Myocyte (in vitro differentiated cells): ENCODE measurements around the gene DNAJC5. TPM values are rescaled to one million over a fixed set of nuclear protein-coding genes. Genes with fewer than 3 reads are reported as not detected.

Experiments used
- DNase-seq: peaks from one replicate; pipeline ENCODE4 v3.0.0-alpha.2; 2012; ENCODE audit warnings: low read depth
- microRNA counts: library from miRNA; unstranded; fragments of <30 nt; microRNA quantifications from one replicate; lab custom pipeline; 2016
- microRNA-seq: library from miRNA; unstranded; fragments of <30 nt; microRNA quantifications from one replicate; pipeline ENCODE4, GENCODE V29; 2016
- total RNA-seq: library from RNA; depleted of rRNA; stranded (reverse); fragments of >200 nt; gene quantifications from 2 replicates; pipeline ENCODE4 v1.2.3, GENCODE V29; 2014

DNAJC5 gene
- total RNA-seq, 1 donor from 2014 or later: 49.3 TPM

DNA sequence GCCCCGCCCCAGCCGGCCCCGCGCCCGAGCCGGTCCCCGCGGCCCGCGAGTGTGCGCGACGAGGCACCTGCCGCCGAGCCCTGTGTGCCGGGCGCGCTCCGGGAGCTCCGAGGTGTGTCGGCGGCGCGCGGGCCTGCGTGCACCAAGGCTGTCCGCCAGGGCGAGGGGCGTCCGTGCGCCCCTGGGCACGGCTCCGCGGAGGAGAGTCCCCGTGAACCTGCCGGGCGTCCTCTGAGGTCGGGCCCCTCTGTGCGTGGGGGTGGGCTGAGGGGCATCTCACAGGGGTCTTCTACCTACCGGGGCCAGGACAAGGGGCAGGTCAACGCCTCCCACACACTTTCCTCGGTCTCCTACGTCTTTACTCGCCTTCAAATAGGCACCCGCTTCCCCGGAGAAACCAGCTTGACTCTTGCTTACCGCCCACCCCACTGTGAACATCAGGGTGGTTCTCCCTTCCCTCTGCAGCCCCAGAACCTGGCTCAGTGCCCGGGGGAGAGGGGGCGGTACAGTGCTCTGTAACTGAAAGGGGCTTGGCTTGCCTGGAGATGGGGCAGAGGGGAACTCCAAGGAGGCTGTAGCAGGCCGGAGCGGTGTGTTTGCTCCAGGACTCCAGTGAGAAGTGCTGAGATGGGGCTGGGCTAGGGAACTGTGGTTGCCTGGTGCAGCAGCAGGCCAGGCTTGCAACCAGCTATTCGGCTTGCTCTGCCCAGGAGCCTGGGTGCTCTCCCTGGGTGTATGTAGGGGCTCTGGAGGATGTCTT, 84.8 kb downstream of the DNAJC5 start, which contains the start of gene SAMD10:
SAMD10 (minus strand) TSS at position 86 of the 760 bp plus-strand sequence. CDS start 175 bp downstream, outside the sequence.
- no peak for DNase-seq

DNA sequence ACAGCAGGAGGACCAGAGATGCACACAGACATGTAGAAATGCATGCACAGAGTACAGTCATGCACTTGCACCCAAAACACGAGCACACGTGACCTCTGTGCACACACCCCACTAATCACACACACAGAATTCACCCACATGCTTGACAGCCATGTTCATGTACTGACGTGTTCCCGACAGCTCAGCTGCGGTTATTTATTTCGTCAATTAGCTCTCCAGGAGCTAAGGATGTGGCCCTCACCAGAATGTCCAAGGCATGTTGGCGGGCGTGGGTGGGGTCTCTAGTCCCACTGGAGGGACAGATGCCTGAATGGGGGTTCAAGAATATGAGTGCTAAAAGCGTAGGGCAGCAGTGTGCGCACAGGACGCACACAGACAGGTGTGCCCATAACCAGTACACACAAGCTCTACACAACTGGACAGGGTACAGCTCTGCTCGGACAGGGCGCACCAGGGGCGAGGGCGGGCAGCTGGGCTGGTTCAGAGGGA, 85.4 kb downstream of the DNAJC5 start:
- DNase-seq: no peak

DNA sequence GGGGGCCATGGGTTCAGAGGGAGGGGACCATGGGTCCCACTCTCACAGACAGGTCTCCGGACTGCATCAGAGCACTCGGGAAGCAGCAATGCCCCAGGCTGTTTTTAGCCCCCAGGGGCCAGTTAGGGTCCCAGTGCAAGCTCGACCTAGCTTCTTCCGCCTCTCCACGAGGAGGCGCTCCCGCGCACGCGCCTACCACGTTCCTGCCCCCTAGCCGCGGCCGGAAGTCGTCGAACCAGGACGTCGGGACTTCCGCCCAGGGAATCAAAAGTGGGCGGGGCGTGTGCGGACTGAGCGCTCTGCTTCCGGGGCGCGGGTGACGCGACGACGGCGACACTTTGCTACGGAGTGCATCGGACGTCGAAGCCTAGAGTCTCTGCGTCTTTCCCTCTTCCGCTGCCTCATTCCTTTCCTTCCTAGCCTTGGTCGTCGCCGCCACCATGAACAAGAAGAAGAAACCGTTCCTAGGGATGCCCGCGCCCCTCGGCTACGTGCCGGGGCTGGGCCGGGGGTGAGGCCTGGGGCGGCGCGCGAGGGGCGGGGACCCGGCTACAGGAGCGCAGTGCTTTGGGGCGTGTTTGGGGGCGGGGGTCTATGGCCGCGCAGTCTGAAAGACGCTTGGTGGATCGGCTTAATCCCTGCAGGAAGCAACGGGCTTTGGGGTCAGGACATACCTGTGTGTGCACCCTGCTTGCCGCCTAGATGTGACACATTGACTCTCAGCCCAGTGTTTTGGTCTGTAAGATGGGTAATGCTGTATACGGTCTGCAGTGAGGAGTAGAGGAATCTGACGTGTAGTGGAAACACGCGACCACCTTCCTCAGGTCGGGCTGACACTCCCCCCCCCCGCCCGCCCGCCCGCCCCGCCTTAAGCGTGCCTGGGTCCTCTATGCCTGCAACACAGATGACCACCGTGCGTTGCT, 86.1 kb downstream of the DNAJC5 start, which contains the start of gene PRPF6:
PRPF6 (plus strand) TSS at position 327 of the 923 bp plus-strand sequence; CDS start at position 441, 114 bp downstream.
- peak; percentile 97 for DNase-seq

DNA sequence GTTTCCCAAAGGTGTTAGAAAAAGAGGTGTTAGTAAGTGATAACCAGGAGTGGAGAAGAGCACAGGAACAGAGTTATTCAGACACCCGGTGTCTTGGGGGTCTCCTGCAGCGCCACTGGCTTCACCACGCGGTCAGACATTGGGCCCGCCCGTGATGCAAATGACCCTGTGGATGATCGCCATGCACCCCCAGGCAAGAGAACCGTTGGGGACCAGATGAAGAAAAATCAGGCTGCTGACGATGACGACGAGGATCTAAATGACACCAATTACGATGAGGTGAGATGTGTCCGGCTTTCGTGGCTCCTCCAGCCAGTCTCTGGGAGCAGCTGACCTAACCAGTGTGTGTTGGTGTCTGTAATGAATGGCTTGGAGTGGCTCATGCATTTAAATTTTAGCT, 88.0 kb downstream of the DNAJC5 start:
- DNase-seq: no peak

MicroRNA genes within 50 kb of the gene (microRNA counts, 767-probe panel; counts per million panel counts)
- microRNA hsa-miR-1914-5p (lab: Ali Mortazavi, UCI) (not detected), microRNA hsa-miR-647 (lab: Ali Mortazavi, UCI) (not detected), microRNA hsa-miR-941 (lab: Ali Mortazavi, UCI) (not detected)

Small RNA genes within 50 kb of the gene (microRNA-seq; reads per million reads assigned to microRNA genes)
- gene MIR1914 (0.97 reads per million), gene MIR647 (not detected), gene MIR941-1 (not detected), gene MIR941-2 (not detected), gene MIR941-3 (not detected), gene MIR941-4 (not detected), gene MIR941-5 (not detected)

Other genes with a start within 250 kb of the DNAJC5 start
- 13.8 and 14.7 TPM in 2 replicates for gene STMN3, start 241.7 kb upstream of the DNAJC5 start, total RNA-seq
- gene RTEL1, start 236.8 kb upstream of the DNAJC5 start, total RNA-seq: 12.2 and 16.6 TPM in 2 replicates
- 4.9 and 5.2 TPM in 2 replicates for gene TNFRSF6B, start 198.5 kb upstream of the DNAJC5 start, total RNA-seq
- 47.1 and 63.1 TPM in 2 replicates for gene ARFRP1, start 187.2 kb upstream of the DNAJC5 start, total RNA-seq
- 21.4 and 33.2 TPM in 2 replicates for gene ZGPAT, start 187.1 kb upstream of the DNAJC5 start, total RNA-seq
- gene LIME1, start 158.5 kb upstream of the DNAJC5 start, total RNA-seq: 9.4 and 13.6 TPM in 2 replicates
- gene SLC2A4RG, start 155.3 kb upstream of the DNAJC5 start, total RNA-seq: 96.8 and 104 TPM in 2 replicates
- gene ZBTB46, start 63.9 kb upstream of the DNAJC5 start, total RNA-seq: 19.6 and 20.9 TPM in 2 replicates
- gene ABHD16B, start 33.6 kb upstream of the DNAJC5 start, total RNA-seq: not detected in 2 replicates
- 94.4 and 99.0 TPM in 2 replicates for gene TPD52L2, start 29.9 kb upstream of the DNAJC5 start, total RNA-seq
- 19.9 and 22.3 TPM in 2 replicates for gene UCKL1, start 61.3 kb downstream of the DNAJC5 start, total RNA-seq
- 17.8 and 23.2 TPM in 2 replicates for gene ZNF512B, start 74.8 kb downstream of the DNAJC5 start, total RNA-seq
- gene SAMD10, start 84.5 kb downstream of the DNAJC5 start, total RNA-seq: 1.1 and 9.2 TPM in 2 replicates
- 42.4 and 49.4 TPM in 2 replicates for gene PRPF6, start 86.0 kb downstream of the DNAJC5 start, total RNA-seq
- 0.45 and 0.47 TPM in 2 replicates for gene C20orf204, start 141.1 kb downstream of the DNAJC5 start, total RNA-seq
- gene SOX18, start 154.5 kb downstream of the DNAJC5 start, total RNA-seq: not detected in 2 replicates
- 18.9 and 21.6 TPM in 2 replicates for gene TCEA2, start 168.1 kb downstream of the DNAJC5 start, total RNA-seq
- gene RGS19, start 184.4 kb downstream of the DNAJC5 start, total RNA-seq: 10.7 and 16.4 TPM in 2 replicates
- 1.0 and 1.1 TPM in 2 replicates for gene OPRL1, start 185.0 kb downstream of the DNAJC5 start, total RNA-seq
- gene LKAAEAR1, start 189.3 kb downstream of the DNAJC5 start, total RNA-seq: 0.24 TPM in 1 of 2 replicates, not detected in the other
- not detected in 2 replicates for gene NPBWR2, start 212.4 kb downstream of the DNAJC5 start, total RNA-seq